ENCODE measurements around the gene ZNF26.
A peak's percentile ranks its signal among the peaks of the same experiment; 100 is the strongest.
"Not testable (repeated sequence)": the region's sequence is repeated elsewhere in the genome, so short reads cannot be mapped to it uniquely, and the experiment has no call there.

Gene ZNF26, protein sequence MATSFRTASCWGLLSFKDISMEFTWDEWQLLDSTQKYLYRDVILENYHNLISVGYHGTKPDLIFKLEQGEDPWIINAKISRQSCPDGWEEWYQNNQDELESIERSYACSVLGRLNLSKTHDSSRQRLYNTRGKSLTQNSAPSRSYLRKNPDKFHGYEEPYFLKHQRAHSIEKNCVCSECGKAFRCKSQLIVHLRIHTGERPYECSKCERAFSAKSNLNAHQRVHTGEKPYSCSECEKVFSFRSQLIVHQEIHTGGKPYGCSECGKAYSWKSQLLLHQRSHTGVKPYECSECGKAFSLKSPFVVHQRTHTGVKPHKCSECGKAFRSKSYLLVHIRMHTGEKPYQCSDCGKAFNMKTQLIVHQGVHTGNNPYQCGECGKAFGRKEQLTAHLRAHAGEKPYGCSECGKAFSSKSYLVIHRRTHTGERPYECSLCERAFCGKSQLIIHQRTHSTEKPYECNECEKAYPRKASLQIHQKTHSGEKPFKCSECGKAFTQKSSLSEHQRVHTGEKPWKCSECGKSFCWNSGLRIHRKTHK

DNA sequence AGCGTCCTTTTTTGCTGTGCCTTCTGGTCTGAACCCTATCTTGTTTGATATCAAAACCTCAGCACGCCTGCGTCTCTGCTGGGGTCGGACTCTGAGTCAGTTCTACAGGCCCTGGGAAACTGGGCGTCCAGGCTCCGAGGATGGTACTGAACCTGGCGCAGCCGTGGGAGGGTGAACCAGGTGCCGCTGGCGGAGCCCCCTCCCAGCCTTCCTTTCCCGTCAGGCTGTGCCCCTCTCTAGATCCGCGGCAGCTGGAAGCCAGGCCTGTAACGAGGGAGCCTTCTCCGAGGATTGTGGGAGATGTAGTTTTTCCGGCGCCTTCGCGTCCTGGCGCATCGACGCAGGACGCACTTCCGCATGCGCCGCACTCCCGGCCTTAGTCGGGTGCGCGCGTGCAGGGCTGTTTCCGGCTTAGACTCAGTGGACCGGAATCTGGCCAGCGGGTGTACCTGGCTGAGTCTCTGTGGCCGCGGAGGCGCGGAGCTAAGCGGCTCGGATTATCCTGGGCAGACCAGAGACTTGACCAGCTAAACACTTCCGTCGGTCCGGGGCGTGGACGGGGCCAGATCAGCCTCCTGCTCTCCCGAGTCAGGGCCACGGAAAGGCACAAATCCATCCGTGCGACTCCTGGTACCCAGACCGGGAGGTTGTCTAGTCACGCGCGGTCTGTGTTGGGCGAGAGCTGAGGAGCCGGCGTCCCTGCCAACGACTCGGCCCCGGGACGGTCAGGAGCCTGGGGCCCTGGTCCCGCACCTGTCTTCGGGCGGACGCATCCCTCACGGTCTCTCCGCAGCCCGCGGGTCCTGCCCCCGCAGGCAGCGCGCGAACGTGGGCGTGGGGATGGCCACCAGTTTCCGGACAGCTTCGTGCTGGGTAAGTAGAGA is at the start of gene ZNF26:
Gene ZNF26 (plus strand): TSS at position 367 of the 884 bp plus-strand sequence. CDS start 474 bp downstream, at position 841.
- peak; percentile 93 for DNase-seq

DNA sequence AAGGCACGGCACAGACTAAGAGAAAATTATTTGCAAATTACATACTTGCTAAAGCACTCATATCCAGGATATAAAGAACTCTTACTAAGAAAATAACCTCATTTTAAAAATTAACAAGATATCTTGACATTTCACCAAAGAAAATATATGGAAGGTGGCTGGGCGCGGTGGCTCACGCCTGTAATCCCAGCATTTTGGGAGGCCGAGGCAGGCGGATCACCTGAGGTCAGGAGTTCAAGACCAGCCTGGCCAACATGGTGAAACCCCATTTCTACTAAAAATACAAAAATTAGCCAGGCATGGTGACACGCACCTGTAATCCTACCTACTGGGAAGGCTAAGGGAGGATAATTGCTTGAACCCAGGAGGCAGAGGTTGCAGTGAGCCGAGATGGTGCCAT is 49.2 kb upstream of the ZNF26 start:
- not testable (repeated sequence) for DNase-seq

DNA sequence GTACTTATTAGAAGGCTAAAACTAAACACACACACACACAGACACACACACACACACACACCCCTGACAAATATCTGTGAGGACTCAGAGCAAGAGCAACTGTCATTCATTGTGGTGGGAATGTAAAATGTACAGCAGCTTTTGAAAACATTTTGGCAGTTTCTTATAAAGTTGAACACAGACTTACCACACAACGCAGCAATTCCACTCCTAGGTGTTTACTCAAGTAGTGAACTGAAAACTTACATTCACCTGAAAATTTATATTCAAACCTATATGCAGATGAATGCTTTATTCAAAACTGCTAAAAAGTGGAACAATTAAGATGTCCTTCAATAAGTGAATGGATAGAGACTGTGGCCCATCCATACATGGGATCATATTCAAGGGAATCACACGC is 48.7 kb upstream of the ZNF26 start:
- DNase-seq: no peak

DNA sequence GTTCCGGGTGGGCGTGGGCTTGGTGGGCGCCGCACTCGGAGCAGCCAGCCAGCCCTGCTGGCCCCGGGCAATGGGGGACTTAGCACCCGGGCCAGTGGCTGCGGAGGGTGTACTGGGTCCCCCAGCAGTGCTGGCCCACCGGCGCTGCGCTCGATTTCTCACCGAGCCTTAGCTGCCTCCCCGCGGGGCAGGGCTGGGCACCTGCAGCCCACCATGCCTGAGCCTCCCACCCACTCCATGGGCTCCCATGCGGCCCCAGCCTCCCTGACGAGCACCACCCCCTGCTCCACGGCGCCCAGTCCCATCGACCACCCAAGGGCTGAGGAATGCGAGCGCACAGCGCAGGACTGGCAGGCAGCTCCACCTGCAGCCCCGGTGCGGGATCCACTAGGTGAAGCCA is 47.4 kb upstream of the ZNF26 start:
- DNase-seq: not testable (repeated sequence)

DNA sequence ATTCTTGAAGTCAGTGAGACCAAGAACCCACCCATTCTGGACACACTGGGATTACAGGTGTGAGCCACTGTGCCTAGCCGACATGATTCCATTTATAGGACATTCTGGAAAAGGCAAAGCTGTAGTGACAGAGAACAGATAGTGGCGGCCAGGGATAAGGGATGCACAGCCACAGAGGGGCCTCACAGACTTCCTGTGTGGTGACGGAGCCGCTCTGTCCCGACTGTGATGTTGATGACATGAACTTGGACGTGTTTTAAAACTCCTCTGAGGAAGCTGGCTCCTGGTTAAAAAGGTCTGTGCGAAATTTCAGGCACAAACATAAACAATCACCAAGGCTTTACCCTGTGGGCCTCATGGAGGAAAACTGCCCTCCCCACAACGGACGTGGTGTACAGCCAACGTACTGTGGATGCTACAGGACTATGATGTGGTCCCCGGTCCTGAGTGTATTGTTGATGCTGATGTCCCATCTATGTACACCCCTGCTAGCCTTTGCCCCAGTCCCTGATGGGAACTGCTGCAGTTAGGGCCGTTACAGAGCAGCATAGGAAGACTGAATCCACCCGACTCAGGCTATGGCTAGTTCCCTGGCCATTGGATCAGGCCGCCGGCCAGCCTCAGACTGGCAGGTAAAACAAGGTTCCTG is 46.0 kb upstream of the ZNF26 start:
- DNase-seq: no peak

DNA sequence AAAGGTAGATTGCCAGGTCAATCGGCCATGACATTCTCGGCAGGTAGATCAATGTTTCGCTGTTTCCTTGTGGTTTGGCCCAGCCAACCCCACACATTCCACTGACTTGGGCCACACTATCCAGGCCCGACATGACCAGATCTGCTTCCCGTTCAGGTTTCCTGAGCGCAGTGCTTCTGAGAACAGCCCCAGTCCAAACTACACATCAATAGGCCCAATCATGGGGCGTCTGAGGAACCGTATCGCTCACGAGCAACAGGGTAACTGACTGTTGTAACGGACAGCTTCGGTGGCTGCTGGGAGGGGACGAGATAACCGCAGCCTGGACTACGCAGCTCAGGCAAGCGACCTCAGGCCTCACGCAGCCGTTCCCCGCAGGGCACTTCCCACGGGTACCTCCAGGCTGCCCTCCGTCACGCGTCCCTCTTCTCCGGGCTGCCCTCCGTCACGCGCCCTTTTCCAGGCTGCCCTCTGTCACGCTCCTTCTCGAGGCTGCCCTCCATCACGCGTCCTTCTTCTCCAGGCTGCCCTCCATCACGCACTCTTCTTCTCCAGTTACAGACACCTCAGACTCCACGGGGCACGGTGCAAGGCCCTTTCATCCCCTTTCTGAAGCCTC is 44.7 kb upstream of the ZNF26 start:
- no peak for DNase-seq

DNA sequence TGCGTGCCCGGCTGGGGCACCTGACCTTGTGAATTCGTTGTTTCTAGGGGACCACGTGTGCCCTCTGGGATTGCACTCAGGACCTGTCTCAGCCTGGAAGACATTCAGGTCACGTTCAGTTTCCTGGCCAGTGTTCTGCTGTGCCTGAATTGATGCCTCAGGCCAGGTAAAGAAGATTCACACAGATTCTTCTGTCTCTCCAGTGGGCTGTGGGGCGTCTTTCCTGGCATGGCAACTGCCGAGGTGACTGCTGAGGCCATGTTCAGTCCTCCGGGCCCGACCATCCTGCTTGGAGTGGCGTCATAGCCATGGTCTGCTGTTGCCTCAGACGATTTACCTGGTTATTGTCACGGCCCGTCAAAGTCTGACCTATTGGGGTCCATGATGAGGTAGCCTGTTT is 43.6 kb upstream of the ZNF26 start:
- no peak for DNase-seq

DNA sequence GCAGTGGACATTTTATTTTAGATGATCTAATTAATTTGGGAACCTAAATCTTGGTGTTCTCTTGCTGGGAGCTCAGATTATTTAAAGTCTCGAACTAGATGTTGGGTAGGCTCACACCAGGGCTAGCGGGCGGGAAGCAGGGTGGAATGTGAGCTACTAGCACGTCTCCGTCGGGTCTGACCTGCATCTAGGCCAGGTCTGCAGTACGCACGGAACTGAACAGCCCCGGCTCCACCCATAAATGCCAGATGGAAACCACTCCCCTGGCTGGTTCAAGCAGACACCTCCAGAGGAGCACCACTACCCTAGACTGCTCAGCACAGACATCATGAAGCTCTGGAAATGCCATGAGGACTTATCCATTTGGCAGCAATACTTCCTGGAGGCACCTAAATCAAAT is 40.4 kb upstream of the ZNF26 start:
- DNase-seq: no peak

DNA sequence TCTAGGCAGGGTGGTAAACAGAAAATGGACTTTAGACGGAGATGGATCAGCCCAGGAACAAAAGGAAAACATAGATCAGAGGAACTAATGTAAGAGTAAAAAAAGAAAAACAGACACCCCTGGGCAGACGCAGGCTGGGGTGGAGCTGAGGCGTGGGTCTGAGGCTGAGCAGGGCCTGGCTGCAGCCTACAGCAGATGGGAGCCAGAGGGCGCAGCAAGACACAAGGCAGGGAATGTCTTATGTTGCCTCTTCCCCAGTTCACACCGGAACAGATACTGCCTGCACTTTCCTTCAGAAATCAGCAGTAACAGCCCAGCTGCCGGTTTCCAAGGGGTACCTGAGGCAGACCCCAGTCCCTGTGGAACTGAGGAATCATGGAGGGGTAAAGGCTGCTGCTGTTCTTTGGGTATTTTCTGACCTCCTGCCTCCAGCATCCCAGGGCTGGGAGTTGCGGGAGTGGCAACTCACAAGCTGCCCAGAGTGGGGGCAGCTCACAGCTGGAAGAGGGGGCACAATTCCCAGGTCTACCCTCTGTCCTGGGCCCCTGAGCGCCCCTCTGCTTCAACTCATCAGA is 39.8 kb upstream of the ZNF26 start:
- DNase-seq: no peak

DNA sequence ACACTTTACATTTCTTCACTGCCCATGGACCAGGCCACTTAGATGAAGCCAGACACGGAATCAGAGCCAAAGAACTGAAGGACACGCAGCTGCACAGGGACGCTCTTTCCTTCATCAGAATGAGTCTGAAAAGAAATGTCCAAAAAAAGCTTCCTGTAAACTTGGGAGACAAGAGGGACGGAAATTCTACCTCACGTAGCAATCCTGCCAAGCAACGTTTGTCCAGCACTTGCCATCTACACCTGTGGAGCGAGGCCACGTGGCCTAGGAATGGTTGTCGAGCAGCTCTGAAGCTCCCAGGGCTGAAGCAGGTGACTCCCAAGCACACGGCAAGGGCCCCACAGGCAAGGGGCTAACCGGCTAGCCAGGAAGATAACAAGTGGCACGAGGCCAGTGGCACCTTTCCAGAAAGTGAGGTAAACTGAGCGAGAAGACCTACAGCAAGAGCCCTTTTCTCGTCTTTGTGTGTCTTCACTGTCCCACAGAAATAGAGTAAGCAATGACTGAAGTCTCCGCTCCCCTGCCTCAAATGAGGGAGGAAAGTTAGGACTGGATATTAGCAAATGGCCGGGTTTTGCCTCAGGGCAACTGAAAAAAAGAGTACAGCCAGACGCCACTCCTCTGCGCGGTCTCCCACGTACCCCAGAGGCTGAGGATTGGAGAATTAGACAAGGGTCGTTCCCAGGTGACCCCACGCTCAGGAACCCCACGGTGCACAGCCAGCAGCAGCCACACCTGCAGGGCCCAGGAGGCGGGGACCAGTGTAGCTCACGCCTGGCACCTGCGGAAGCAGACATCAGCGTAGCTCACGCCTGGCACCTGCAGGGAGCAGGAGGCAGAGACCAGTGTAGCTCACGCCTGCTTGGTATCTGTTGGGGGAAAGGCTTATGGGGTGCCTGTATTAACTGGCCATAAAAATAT is 37.8 kb upstream of the ZNF26 start:
- DNase-seq: no peak

DNA sequence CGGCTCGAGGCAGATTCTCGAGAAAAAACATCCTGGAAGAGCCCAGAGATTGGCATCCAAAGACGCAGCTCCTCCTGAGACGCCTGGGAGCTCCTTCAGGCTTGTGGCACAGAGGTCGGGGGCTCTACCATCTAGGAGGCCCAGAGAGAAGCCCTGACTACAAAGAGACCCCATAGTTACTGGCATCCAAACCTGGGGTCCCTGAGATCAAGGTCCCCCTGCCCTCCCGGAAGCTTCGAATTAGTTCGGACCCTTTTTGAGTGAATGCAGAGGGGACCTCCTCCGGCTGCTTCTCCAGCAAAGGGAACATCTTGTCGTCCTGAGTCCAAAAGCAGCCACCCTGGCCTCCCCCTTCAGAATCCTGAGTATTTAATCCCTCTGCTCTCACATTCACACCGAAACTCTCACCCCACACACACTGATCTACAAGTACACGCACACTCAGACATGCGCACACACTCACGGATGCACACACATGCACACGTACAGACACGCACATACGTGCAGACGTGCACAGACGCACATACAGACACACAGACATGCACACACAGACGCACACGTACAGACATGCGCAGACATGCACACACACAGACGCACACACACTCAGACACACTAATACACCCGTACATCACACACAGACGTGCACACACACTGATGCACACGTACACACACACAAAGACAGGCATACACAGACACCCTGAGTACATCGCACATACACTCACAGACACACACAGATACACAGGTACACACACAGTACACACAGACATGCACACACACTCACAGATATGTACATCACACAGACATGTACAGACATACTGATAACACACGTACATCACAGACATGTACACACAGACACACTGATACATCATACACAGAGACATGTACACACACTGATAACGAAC is 36.0 kb upstream of the ZNF26 start:
- DNase-seq: no peak

DNA sequence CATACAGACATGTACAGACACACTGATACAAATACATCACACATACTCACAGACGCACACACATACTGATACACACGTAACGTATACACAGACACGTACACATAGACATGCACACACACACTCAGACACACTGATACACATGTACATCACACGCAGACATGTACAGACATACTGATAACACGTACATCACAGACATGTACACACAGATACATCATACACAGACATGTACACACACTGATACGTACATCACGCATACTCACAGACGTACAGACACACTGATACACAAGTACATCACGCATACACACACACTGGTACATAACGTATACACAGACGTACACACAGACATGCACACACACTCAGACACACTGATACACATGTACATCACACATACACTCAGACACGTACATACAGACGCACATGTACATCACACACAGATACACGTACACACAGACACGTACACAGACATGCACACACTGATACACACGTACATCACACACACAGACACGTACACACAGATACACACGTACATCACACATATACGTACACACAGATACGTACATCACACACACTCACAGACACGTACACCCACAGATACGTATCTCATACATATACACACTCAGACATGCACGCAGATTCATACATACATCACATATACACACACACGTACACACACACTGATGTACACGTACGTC is 35.2 kb upstream of the ZNF26 start:
- DNase-seq: no peak

DNA sequence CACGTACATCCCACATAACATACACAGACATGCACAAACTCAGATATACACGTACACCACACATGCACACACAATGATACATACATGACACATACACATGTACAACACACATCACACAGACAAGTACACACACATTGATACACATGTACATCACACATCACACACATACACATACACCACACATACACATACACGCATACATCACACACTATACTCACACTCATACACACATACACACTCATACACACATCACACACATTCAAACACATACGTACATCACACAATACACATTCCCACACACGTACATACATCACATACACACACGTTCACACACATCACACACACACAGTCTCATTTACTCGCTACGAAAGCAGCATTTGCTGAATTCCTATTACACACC is 34.5 kb upstream of the ZNF26 start:
- DNase-seq: no peak

DNA sequence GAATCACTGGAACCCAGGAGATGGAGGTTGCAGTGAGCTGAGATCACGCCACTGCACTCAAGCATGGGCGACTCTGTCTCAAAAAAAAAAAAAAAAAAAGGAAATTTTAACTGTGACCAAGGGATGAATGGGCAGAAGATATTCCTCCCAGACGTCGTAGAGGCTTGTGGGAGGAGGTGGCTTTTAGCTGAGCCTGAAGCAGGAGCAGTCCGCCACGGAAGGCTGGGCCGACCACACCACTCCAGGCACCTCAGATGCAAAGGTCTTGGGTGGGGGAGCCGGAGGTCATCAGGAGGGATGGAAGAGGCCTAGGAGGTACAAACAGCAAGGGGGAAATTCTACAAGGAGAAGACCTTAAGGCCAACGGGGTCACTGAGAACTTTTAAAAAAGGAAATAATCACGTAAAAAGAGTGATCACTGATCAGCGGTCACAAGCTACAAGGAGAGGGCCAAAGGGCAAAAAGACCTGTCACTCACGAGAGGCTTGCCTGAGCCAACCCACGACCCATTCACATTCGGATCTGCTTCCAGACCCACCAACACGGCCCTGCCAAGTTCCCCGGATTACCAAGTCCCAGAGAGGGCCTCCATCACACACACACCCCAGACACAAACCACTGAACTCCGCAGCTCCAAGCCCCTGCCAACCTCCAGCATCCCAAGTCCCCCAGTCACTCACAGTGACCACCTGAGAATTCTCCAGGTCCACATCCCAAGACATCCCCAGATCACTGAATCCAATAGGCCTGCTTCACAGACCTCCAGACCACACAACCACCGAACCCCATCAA is 33.6 kb upstream of the ZNF26 start:
- DNase-seq: no peak

DNA sequence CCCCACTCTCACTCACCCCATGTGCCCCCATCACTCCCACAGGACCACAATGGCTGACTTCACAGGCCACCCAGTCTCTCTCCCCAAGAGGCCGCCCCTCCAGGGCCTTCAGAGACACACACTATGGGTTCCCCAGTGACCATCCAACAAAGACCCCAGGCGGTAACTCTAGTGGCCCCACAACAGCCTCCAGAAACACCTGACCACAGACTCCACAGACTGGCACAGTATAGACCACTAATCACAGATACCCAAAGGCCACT is 33.1 kb upstream of the ZNF26 start:
- no peak for DNase-seq

DNA sequence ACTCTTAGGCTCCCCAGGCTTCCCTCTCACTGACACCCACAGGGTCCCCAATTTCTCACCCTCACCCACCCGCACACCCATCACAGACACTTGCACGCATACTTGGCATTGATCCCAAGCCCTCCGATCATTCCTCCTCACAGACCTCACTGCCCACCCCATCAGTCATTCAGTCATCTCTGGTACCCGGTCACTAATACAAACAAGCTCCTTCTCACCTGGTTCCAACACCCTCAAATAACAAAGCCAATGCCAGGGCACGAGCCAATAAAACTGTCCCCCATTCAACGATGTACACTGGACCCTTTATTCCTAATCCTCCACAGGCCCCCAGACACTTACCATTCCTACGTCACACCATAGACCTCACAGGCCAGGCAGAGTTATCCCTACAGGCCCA is 32.4 kb upstream of the ZNF26 start:
- no peak for DNase-seq

DNA sequence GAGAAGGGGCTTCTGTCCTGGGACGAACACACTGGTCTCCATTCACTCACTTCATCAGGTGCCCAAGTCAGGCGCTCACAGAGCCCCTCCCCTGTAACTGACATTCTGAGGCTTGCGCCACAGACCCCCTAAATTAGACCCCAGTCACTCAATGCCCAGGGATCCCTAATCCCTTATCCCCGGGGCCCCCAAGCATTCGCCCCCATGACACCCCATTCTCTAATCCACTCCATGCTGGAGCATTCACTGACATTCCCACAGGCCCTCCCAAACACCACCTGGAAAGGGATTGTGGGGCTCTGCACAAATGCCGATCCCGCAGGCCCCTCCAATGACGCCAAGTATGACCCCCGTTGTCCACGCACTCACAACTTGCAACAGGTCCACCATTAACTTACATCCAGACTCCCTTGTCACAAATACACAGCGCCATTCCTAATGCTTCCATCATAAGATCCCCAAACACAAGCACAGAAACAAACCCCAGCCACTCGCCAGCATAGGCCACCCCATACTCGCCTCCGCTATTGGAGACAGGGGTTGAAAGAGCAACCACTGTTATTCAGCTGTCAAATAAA is 31.6 kb upstream of the ZNF26 start:
- DNase-seq: no peak

Data from NCI-H1105 (cell line).